WTC11 (cell line): ENCODE results near the gene CCDC191.

Source experiments
- CREB1 ChIP-seq: sonication (generic); formaldehyde crosslinking; IDR thresholded peaks from 2 replicates; pipeline ENCODE4 v1.8.0; 2023; ENCODE audit warnings: mild to moderate bottlenecking, missing genetic modification reagents
- CTCF ChIP-seq: fragments of 200-600 bp; IDR thresholded peaks from 2 replicates; pipeline ENCODE4 v1.8.0; 2022; ENCODE audit warnings: antibody characterized with exemption
- JAZF1 ChIP-seq: fragments of 250-450 bp; sonication (Bioruptor Pico); IDR thresholded peaks from 2 replicates; pipeline ENCODE4 v1.9.0; 2021; ENCODE audit warnings: moderate library complexity, mild to moderate bottlenecking, inconsistent platforms
- MXD4 ChIP-seq: fragments of 250-450 bp; sonication (Bioruptor Pico); IDR thresholded peaks from 2 replicates; pipeline ENCODE4 v1.8.0; 2021; ENCODE audit warnings: mild to moderate bottlenecking, moderate library complexity, borderline replicate concordance
- SP1 ChIP-seq: sonication (generic); formaldehyde crosslinking; conservative IDR thresholded peaks from 2 replicates; pipeline ENCODE4 v1.8.1; 2022; ENCODE audit warnings: missing genetic modification reagents
- TCF7 ChIP-seq: sonication (generic); formaldehyde crosslinking; IDR thresholded peaks from 2 replicates; pipeline ENCODE4 v1.8.0; 2022; ENCODE audit warnings: mild to moderate bottlenecking, low read depth, missing genetic modification reagents, moderate library complexity
- ZNF263 ChIP-seq: sonication (generic); formaldehyde crosslinking; IDR thresholded peaks from 2 replicates; pipeline ENCODE4 v1.8.1; 2022; ENCODE audit warnings: low read depth, mild to moderate bottlenecking, moderate library complexity, missing genetic modification reagents
- ZNF317 ChIP-seq: sonication (generic); formaldehyde crosslinking; IDR thresholded peaks from 2 replicates; pipeline ENCODE4 v1.8.1; 2023; ENCODE audit warnings: low read depth, mild to moderate bottlenecking, moderate library complexity, missing genetic modification reagents, borderline replicate concordance

GRCh38 chr3:114071786-114072185, 15.5 kb upstream of the CCDC191 start:
- TF ChIP-seq SP1 (CRISPR knock-in tag), result no peak
- no peak for TF ChIP-seq CTCF
- TF ChIP-seq ZNF263 (CRISPR knock-in tag), result no peak
- no peak for TF ChIP-seq JAZF1 (CRISPR knock-in tag)
- TF ChIP-seq MXD4 (CRISPR knock-in tag), result no peak
- TF ChIP-seq ZNF317, result no peak
- no peak for TF ChIP-seq TCF7 (CRISPR knock-in tag)
- TF ChIP-seq CREB1, result no peak
